Large intestine (tissue), 3 donors: ENCODE data around the gene FAM78A. TPM values are rescaled to one million over a fixed set of nuclear protein-coding genes. Genes with fewer than 3 reads are reported as not detected.
A peak's percentile ranks its signal among the peaks of the same experiment; 100 is the strongest.
"Not testable (repeated sequence)": the region's sequence is repeated elsewhere in the genome, so short reads cannot be mapped to it uniquely, and the experiment has no call there.

Source experiments
- DNase-seq, 2 donors: peaks; one replicate each; pipeline versions ENCODE4 v3.0.0 to v3.0.0-alpha.2; 2013
- H3K27ac ChIP-seq: one replicate; pipeline ENCODE4 v1.5.1; 2013; ENCODE audit warnings: low read length
- H3K27me3 ChIP-seq: 2 replicates; pipeline ENCODE4 v1.6.1; 2013; ENCODE audit warnings: low read length; ENCODE audit not compliant: control insufficient read depth, insufficient read depth
- H3K36me3 ChIP-seq: 2 replicates; pipeline ENCODE4 v1.6.1; 2013; ENCODE audit warnings: low read length; ENCODE audit not compliant: control insufficient read depth, insufficient read depth
- H3K4me1 ChIP-seq: one replicate; pipeline ENCODE4 v1.6.1; 2013; ENCODE audit warnings: low read length; ENCODE audit not compliant: control insufficient read depth, insufficient read depth
- H3K4me3 ChIP-seq: one replicate; pipeline ENCODE4 v1.5.1; 2013; ENCODE audit warnings: low read length
- H3K9me3 ChIP-seq: one replicate; pipeline ENCODE4 v1.6.1; 2013; ENCODE audit warnings: mild to moderate bottlenecking, low read depth, low read length, moderate library complexity; ENCODE audit not compliant: control insufficient read depth
- WGBS: methylation state at CpG from one replicate; pipeline ENCODE4 v1.1.5; 2013; ENCODE audit warnings: low lambda C conversion rate; ENCODE audit not compliant: insufficient coverage; 5-methylcytosine and 5-hydroxymethylcytosine counted together
- polyA plus RNA-seq: library from polyadenylated mRNA; unstranded; fragments of 120-200 nt; gene quantifications from one replicate; pipeline ENCODE4 v1.2.1, GENCODE V29; 2013

The FAM78A gene
- polyA plus RNA-seq, 1 donor: 2.3 TPM

GRCh38 chr9:131273146-131273855, 3.0 kb downstream of the FAM78A start:
- Histone ChIP-seq H3K9me3 (no peaks in the 10 kb centered on the region), H3K27me3 (peaks cover 34% of the 10 kb centered on the region), H3K4me1 (peaks cover 5% of the 10 kb centered on the region), H3K36me3 (no peaks in the 10 kb centered on the region), H3K27ac (no peak overlapping the region), H3K4me3 (peak overlapping the region; percentile 1)
- no peak for DNase-seq
- no CpG with 5 or more reads among the region's 22 CpGs for whole genome bisulfite sequencing

GRCh38 chr9:131272212-131272611, 4.1 kb downstream of the FAM78A start:
- DNase-seq: no peak
- peaks cover 4% of the 10 kb centered on the region for H3K4me1 ChIP-seq

DNA sequence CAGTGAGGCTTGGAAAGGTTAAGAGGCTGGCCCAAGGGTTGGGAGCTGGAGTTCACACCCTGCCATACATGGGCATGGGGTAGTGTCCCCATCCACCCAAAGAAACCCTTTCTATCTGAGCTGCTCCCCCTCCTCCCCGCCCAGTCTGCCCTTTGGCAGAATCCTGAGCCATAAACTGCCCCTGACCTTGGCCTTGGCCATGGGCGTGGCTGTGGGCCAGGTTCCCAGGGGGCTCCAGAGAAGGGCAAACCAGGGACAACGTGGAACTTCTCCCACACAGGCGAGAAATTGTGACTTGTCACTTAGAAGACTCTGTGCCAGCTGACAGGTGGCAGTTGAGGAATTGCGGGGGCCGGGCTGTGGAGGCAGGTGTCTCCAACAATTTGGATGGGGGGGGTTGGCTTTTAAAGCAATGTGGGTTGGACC, 4.8 kb downstream of the FAM78A start:
- peaks cover 31% of the 10 kb centered on the region for H3K27me3 ChIP-seq
- peaks cover 4% of the 10 kb centered on the region for H3K4me1 ChIP-seq
- no peak overlapping the region for H3K4me3 ChIP-seq
- no peak for DNase-seq
- no peak overlapping the region for H3K27ac ChIP-seq
- H3K36me3 ChIP-seq: no peaks in the 10 kb centered on the region
- no peaks in the 10 kb centered on the region for H3K9me3 ChIP-seq
- no CpG with 5 or more reads among the region's 6 CpGs for WGBS

More at GRCh38 chr9:131272212-131272611, 4.1 kb downstream of the FAM78A start:
- no CpG with 5 or more reads among the region's 3 CpGs for WGBS
- no peak overlapping the region for H3K4me3 ChIP-seq
- no peaks in the 10 kb centered on the region for H3K36me3 ChIP-seq
- H3K27me3 ChIP-seq: peaks cover 31% of the 10 kb centered on the region
- no peak overlapping the region for H3K27ac ChIP-seq
- no peaks in the 10 kb centered on the region for H3K9me3 ChIP-seq

- not testable (repeated sequence) for DNase-seq
Observed at GRCh38 chr9:131271016-131271273, 5.4 kb downstream of the FAM78A start.

GRCh38 chr9:131270171-131271015, 5.9 kb downstream of the FAM78A start:
- no peaks in the 10 kb centered on the region for H3K9me3 ChIP-seq
- peaks cover 4% of the 10 kb centered on the region for H3K4me1 ChIP-seq
- no CpG with 5 or more reads among the region's 20 CpGs for WGBS
- H3K36me3 ChIP-seq: no peaks in the 10 kb centered on the region
- H3K27me3 ChIP-seq: peaks cover 20% of the 10 kb centered on the region
- no peak overlapping the region for H3K27ac ChIP-seq
- no peak for DNase-seq
- H3K4me3 ChIP-seq: no peak overlapping the region

More at GRCh38 chr9:131271016-131271273, 5.4 kb downstream of the FAM78A start:
- H3K27ac ChIP-seq, H3K36me3 ChIP-seq, H3K9me3 ChIP-seq, H3K4me3 ChIP-seq, H3K4me1 ChIP-seq: not testable (repeated sequence)
- WGBS: no CpG with 5 or more reads among the region's 1 CpG
- peaks cover 25% of the 10 kb centered on the region for H3K27me3 ChIP-seq

DNA sequence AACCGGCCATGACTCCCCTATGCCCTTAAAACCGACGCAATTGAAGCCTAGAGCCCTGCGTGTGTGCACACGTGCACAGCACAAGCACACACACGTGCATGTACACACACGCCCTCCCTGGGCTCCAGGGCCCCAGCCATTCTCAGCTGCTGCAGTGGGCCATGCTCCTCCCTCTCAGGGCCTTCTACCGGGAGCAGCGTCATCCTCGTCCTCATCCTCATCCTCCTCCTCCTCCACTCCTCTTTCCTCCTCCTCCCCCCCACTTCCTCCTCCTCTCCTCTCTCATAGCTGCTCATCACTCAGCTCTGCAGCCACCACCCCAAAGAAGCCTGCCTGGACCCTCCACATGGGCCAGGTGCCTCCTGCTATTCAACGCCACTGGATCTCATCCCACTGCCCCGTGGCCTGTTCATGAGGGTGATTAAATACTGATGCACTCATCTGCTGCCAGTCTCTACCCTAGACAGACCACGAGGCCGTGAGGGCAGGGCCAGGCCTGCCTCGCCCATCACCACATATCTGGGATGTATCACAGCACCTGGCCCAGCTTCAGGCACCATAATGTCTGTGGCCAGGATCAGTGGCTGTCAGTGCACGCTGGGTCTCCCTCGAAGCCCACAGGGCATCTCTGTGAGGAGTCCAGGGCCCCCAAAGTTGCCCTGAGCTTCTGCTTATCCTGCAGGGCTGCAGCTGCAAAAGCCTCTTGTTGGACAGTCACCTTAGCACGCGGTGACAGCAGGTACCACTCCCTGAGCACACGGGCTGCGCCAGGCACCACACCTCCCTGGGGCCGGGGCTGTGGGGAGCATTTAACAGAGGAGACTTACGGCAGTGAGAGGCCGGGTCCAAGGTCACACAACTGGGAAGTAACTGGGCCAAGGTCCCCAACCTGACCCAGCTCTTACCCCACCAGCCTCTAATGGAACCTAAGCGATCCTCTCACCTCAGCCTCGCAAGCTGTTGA, 9.8 kb downstream of the FAM78A start:
- DNase-seq: no peak
- H3K9me3 ChIP-seq: no peaks in the 10 kb centered on the region
- no peak overlapping the region for H3K27ac ChIP-seq
- WGBS: 80% methylated on average over 1 of the region's 26 CpGs
- H3K4me1 ChIP-seq: peaks cover 3% of the 10 kb centered on the region
- no peak overlapping the region for H3K4me3 ChIP-seq
- H3K36me3 ChIP-seq: no peaks in the 10 kb centered on the region
- H3K27me3 ChIP-seq: no peaks in the 10 kb centered on the region

DNA sequence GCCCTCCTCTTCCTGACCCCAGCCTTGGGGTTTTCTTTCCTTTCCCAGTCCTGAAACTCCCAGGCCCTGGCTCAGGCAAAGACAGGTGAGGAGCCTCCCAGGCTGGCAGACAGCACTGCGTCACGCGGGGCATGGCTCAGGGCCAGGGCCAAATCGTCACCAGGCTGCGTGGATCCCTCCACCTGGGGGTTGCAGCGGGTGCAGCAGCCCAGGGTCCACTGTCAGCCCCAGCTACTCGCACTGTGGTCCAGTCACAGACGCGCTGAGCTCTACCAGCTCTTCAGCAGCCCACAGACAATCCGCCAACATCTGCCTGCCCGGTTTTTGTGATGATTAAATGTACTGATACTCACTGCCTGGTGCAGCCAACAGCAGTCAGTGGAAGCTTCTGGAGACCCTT, 12.1 kb downstream of the FAM78A start:
- Histone ChIP-seq H3K27ac (no peak overlapping the region), H3K9me3 (no peaks in the 10 kb centered on the region), H3K36me3 (no peaks in the 10 kb centered on the region), H3K4me1 (no peaks in the 10 kb centered on the region), H3K27me3 (no peaks in the 10 kb centered on the region), H3K4me3 (no peak overlapping the region)
- no CpG with 5 or more reads among the region's 11 CpGs for WGBS
- DNase-seq: no peak

GRCh38 chr9:131263701-131264100, 12.6 kb downstream of the FAM78A start:
- no peaks in the 10 kb centered on the region for H3K4me1 ChIP-seq
- H3K27me3 ChIP-seq: no peaks in the 10 kb centered on the region
- DNase-seq: no peak
- no peak overlapping the region for H3K27ac ChIP-seq
- no peak overlapping the region for H3K4me3 ChIP-seq
- WGBS: no CpG with 5 or more reads among the region's 6 CpGs
- H3K9me3 ChIP-seq: no peaks in the 10 kb centered on the region
- H3K36me3 ChIP-seq: no peaks in the 10 kb centered on the region

DNA sequence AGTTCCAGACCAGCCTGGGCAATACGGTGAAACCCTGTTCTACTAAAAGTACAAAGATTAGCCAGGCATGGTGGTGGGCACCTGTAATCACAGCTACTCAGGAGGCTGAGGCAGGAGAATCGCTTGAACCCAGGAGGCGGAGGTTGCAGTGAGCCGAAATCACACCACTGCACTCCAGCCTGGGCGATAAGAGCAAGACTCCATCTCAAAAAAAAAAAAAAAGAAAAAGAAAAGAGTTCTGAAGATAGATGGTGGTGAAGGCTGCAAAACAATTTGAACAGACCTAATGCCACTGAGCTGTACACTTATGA, 13.3 kb downstream of the FAM78A start:
- H3K27ac ChIP-seq, H3K9me3 ChIP-seq, H3K4me3 ChIP-seq, H3K4me1 ChIP-seq, H3K36me3 ChIP-seq, H3K27me3 ChIP-seq, DNase-seq: not testable (repeated sequence)
- WGBS: no CpG with 5 or more reads among the region's 5 CpGs

DNA sequence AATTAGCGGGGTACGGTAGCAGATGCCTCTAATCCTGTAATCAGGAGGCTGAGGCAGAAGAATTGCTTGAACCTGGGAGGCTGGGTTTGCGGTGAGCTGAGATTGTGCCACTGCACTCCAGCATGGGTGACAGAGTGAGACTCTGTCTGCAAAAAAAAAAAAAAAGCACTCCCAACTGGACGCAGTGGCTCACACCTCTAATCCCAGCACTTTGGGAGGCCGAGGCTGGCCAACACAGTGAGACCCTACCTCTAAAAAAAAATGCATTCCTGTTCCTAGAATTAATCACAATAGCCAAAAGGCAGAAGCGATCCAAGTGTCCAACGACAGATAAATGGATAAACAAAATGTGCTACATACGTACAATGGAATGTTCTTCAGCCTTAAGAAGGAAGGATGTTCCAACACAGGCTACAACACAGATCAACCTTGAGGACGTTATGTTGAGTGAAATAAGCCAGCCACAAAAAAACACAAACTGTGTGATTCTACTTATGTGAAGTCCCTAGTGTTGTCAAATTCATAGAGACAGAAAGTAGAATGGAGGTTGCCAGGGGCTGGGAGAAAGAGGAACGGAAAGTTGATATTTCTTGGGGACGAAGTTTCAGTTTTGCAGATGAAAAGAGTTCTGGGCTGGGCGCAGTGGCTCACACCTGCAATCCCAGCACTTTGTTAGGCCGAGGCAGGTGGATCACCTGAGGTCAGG, 13.8 kb downstream of the FAM78A start:
- Histone ChIP-seq H3K27ac (no peak overlapping the region), H3K27me3 (no peaks in the 10 kb centered on the region), H3K36me3 (no peaks in the 10 kb centered on the region), H3K9me3 (no peaks in the 10 kb centered on the region), H3K4me3 (no peak overlapping the region), H3K4me1 (no peaks in the 10 kb centered on the region)
- 83% methylated on average over 2 of the region's 13 CpGs for WGBS
- no peak for DNase-seq
